ENCODE data around the gene SORCS2.
A peak's percentile ranks its signal among the peaks of the same experiment; 100 is the strongest.

SORCS2 gene

GRCh38 chr4:7195546-7196287 lies 3.4 kb downstream of the SORCS2 start:
- TF ChIP-seq KLF9 (tag by site-specific recombination; IDR thresholded peaks at IDR 0.05; ENCODE audit: low read depth) (no peak), ZFP41 (tag by site-specific recombination; IDR thresholded peaks at IDR 0.05; ENCODE audit: borderline replicate concordance) (no peak), ZNF248 (tag by site-specific recombination; IDR thresholded peaks at IDR 0.05) (no peak), ZNF704 (tag by site-specific recombination; IDR thresholded peaks at IDR 0.05) (no peak), ZNF404 (tag by site-specific recombination; IDR thresholded peaks at IDR 0.05) (no peak), OSR2 (tag by site-specific recombination; IDR thresholded peaks at IDR 0.05) (no peak), ZNF544 (tag by site-specific recombination; IDR thresholded peaks at IDR 0.05) (no peak), ZNF23 (tag by site-specific recombination; IDR thresholded peaks at IDR 0.05; ENCODE audit: borderline replicate concordance) (no peak), ZNF214 (tag by site-specific recombination; IDR thresholded peaks at IDR 0.05; ENCODE audit: borderline replicate concordance) (no peak), ZBTB10 (tag by site-specific recombination; IDR thresholded peaks at IDR 0.05) (no peak), ZNF571 (tag by site-specific recombination; IDR thresholded peaks at IDR 0.05) (no peak), HOXC10 (CRISPR knock-in tag; IDR thresholded peaks at IDR 0.05) (no peak), ZNF239 (tag by site-specific recombination; IDR thresholded peaks at IDR 0.05) (no peak), KLF10 (tag by site-specific recombination; IDR thresholded peaks at IDR 0.05) (no peak), ZSCAN4 (tag by site-specific recombination; IDR thresholded peaks at IDR 0.05) (no peak), ZNF660 (tag by site-specific recombination; IDR thresholded peaks at IDR 0.05) (no peak)
- Histone ChIP-seq H3K4me3 (ENCODE audit: low read depth, low read length) (no peak overlapping the region), H3K9me3 (ENCODE audit: control insufficient read depth, insufficient read depth, low read depth, low read length) (no peaks in the 10 kb centered on the region), H3K36me3 (ENCODE audit: control insufficient read depth in 2 of 2, insufficient read depth in 1 of 2, low read length in 2 of 2) (no peaks in the 10 kb centered on the region), H3K27ac (ENCODE audit: extremely low read depth, low read depth, low read length) (no peak overlapping the region), H3K4me1 (ENCODE audit: control insufficient read depth, insufficient read depth, low read length) (no peaks in the 10 kb centered on the region)
- CTCF ChIA-PET: interaction anchor here (0.6 to 1.7 kb wide), 6 partner anchors 14 to 180 kb away, joined by 3 to 6 read pairs (median 4); no protein-coding TSS in a partner anchor
- POLR2A ChIA-PET: interaction anchor here (0.5 kb wide), 1 partner anchor 139 kb away, joined by 4 read pairs; no protein-coding TSS in a partner anchor

DNA sequence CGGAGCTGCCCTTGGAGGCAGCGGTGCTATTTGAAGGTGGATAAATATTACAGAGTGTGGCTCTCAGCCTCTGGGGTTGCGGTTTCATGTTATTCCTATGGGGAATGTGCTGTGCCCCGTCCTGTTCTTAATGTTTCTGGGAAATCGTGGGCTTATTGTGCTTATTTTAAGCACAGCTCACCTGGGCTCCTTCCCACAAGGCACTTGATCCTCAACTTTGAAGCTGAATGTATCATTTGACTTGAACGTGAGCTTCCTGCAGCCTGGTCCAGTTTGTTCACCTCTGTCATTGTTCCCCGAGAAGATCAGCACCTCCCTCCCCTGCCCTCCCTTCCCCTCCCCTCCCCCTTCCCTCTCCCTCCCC lies 3.9 kb downstream of the SORCS2 start:
- TF ChIP-seq, protein P1, sequence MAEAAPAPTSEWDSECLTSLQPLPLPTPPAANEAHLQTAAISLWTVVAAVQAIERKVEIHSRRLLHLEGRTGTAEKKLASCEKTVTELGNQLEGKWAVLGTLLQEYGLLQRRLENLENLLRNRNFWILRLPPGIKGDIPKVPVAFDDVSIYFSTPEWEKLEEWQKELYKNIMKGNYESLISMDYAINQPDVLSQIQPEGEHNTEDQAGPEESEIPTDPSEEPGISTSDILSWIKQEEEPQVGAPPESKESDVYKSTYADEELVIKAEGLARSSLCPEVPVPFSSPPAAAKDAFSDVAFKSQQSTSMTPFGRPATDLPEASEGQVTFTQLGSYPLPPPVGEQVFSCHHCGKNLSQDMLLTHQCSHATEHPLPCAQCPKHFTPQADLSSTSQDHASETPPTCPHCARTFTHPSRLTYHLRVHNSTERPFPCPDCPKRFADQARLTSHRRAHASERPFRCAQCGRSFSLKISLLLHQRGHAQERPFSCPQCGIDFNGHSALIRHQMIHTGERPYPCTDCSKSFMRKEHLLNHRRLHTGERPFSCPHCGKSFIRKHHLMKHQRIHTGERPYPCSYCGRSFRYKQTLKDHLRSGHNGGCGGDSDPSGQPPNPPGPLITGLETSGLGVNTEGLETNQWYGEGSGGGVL (tag by site-specific recombination; IDR thresholded peaks at IDR 0.05): peak; percentile 16; the same call in 1 of the 2 replicates
- TF ChIP-seq ZNF221 (tag by site-specific recombination; IDR thresholded peaks at IDR 0.05; ENCODE audit: borderline replicate concordance): no peak
- peak; percentile 68; the same call in 1 of the 2 replicates for TF ChIP-seq ZNF677 (tag by site-specific recombination; IDR thresholded peaks at IDR 0.05)
- POLR2A ChIA-PET: interaction anchor here (0.5 kb wide), 1 partner anchor 138 kb away, joined by 4 read pairs; no protein-coding TSS in a partner anchor

More for the DNA sequence above, 3.9 kb downstream of the SORCS2 start:
- Histone ChIP-seq H3K4me1 (ENCODE audit: control insufficient read depth, insufficient read depth, low read length) (no peaks in the 10 kb centered on the region), H3K9me3 (ENCODE audit: control insufficient read depth, insufficient read depth, low read depth, low read length) (no peaks in the 10 kb centered on the region), H3K36me3 (ENCODE audit: control insufficient read depth in 2 of 2, insufficient read depth in 1 of 2, low read length in 2 of 2) (no peaks in the 10 kb centered on the region), H3K4me3 (ENCODE audit: low read depth, low read length) (no peak overlapping the region), H3K27ac (ENCODE audit: extremely low read depth, low read depth, low read length) (no peak overlapping the region)
- CTCF ChIA-PET: interaction anchor here (0.6 to 1.6 kb wide), 5 partner anchors 42 to 180 kb away, joined by 3 to 5 read pairs (median 4); no protein-coding TSS in a partner anchor

Measured in HEK293 (cell line).